ENCODE results near the gene CARD9.
A peak's percentile ranks its signal among the peaks of the same experiment; 100 is the strongest.
"Not testable (repeated sequence)": the region's sequence is repeated elsewhere in the genome, so short reads cannot be mapped to it uniquely, and the experiment has no call there.

CARD9 gene

GRCh38 chr9:136363106-136363948 is 10.1 kb downstream of the CARD9 start, which contains the start of gene DNLZ:
Gene DNLZ, minus strand, starts transcription at chr9:136363744. Its CDS starts 30 bp downstream, at chr9:136363714.
- DNase-seq: peak; percentile 96

DNA sequence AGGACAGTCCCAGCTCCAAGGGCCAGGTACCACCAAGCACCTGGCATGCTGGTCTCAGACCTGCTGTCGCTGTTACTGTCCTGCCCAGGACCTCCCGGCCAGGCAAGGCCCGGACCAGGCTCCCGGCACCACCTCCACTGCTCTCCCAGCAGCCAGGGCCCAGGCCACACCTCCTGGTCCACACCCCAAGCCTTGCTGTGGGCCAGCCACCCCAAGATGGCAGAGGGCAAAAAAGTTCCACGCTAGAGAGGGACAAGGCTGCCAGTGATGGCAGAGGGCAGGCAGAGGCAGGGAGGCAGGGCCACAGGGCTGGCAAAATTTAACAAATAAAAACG is 11.1 kb downstream of the CARD9 start:
- DNase-seq: no peak

DNA sequence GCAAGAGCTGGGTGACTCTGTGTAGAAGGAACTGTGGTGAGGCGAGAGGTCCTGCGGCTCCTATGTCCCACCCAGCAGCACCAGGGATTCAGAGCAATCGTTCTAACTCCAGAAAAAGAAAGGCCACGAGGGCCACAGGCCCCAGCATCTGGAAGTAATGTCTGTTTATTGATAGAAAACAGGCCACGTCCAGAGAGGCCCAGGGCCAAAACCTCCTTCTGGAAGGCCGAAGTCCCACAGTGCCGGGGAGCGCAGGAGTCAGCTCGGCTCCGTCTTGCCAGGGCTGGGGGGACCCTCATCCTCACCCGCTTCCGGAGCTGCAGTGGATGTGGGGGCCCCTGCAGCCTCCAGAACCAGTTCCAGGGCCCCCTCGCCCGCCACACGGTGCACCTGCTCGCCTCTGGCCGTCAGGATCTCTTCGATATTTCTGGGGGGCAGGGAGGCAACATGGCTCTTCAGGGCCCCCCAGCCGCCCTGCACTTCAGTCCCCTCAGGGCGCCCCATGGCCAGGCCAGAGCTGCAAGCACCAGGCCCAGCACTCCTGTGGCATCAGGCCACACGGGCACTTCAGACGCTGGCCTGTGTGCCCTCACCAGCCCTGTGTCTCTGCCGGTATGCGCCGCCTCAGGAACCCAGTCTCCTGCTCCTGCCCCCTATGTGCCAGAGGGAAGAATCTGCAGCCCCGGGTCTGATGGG is 11.6 kb downstream of the CARD9 start:
- no peak for DNase-seq

- DNase-seq: no peak
These were observed 12.3 kb downstream of the CARD9 start for GRCh38 chr9:136361047-136361753.

- no peak for DNase-seq
These were observed 13.4 kb downstream of the CARD9 start for GRCh38 chr9:136359774-136360718.

GRCh38 chr9:136358888-136359287 is 14.6 kb downstream of the CARD9 start:
- no peak for DNase-seq

DNA sequence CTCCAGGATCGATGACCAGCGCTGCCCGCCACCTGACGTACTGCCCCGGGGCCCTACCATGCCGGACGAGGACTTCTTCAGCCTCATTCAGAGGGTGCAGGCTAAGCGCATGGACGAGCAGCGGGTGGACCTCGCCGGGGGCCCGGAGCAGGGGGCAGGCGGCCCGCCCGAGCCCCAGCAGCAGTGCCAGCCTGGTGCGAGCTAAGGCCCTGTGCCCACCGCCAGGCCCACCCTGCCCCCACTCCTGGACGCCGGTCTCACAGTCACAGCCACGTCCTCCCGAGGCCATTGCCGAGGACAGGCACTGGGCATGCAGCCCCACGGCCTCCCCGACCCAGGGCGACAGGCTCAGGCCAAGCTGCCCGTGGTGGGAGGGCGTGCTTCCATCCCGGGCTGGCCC is 15.5 kb downstream of the CARD9 start:
- DNase-seq: no peak

DNA sequence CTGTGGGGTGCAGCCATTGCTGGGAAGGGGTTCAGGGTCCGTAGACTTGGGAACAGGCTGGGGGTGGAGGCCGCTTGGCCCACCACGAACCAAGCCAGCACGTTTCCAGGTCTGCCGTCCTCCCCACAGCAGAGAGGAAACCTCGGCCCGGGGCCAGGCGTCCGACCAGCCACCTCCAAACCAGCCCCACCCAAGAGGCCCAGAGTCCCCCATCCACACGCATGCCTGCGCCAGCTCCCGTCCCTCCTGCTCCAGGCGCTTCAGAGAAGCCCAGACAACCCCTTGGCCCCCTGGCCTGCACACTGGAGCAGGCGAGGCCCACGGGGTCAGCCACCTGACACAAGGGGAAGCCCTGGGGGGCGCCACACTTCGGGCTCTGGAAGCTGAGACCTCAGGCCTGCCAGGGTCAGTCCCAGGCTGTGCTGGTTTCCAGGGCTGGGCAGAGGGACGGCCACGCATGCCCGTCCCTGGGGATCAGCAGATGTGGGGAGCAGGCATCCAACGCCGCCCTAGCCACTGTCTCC is 16.2 kb downstream of the CARD9 start:
- DNase-seq: no peak

DNA sequence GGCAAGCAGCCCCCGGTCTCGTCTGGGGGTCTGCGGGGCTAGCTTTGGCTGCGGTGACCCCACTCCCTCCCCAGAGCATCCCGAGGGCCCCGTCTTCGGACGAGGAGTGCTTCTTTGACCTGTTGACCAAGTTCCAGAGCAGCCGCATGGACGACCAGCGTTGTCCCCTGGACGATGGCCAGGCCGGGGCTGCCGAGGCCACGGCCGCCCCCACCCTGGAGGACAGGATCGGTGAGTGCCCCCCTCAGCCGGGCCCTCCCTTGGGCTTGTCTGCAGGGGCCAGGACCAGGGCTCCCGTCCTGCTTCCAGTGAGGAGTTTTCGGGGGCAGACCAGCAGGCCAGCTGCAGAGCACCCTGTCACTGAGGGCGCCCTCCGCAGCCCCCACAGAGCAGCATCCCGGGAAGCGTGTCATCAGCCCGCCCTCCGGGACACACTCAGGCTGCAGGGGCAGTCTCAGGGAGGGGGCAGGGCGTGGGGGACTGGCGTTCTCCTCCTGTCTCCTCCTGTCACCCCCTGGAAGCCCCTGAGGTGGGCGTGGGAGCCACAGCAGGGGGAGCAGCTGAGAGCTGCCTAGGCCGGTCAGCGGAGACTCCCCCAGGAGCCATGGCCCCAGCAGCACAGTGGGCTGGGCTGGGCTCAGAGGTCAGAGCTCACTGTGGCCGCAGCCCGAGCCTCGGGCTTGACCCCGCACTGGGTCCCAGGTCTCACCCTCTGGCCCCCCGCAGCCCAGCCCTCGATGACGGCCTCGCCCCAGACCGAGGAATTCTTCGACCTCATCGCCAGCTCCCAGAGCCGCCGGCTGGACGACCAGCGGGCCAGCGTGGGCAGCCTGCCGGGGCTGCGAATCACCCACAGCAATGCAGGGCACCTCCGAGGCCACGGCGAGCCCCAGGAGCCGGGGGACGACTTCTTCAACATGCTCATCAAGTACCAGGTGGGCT is 17.6 kb downstream of the CARD9 start:
- DNase-seq: no peak

- DNase-seq: no peak
These were observed 18.8 kb downstream of the CARD9 start for GRCh38 chr9:136354592-136355085.

DNA sequence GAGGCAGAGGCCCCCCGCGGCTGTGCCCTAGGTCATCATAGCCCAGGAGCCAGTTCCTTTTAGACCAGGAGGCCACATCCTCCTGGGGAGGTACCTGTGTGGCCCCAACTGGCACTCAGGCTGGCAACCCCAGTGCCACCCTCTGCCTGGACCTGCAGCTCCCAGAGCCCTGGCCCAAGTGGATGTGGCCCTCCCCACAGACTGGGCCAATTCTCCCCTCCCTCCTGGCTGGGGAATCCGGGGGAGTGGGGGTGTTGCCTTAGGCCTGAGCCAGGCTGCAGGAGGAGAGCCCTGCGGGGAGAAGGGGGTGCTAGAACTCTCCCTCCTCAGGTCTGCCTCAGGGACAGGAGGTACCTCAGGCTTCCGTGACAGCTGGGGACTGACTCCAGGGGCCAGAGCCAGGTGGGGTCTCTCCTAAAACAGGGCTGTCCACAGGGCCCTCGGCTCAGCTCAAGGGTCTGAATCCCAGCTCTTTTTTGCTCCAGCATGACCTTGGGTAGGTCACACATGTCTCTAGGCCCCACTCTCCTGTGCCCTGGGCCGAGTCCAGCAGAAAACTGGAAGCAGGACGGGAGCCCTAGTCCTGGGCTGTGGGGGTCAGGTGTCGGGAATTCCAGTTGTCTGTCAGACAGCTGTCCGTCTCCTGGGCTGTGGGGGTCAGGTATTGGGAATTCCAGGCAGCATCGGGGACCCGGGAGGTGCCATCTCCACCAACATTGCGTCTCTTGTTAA is 19.5 kb downstream of the CARD9 start:
- no peak for DNase-seq

- no peak for DNase-seq
These were observed 20.4 kb downstream of the CARD9 start for GRCh38 chr9:136353088-136353487.

- DNase-seq: no peak
These were observed 20.8 kb downstream of the CARD9 start for GRCh38 chr9:136352682-136353081.

- not testable (repeated sequence) for DNase-seq
These were observed 21.6 kb downstream of the CARD9 start for GRCh38 chr9:136351868-136352267.

DNA sequence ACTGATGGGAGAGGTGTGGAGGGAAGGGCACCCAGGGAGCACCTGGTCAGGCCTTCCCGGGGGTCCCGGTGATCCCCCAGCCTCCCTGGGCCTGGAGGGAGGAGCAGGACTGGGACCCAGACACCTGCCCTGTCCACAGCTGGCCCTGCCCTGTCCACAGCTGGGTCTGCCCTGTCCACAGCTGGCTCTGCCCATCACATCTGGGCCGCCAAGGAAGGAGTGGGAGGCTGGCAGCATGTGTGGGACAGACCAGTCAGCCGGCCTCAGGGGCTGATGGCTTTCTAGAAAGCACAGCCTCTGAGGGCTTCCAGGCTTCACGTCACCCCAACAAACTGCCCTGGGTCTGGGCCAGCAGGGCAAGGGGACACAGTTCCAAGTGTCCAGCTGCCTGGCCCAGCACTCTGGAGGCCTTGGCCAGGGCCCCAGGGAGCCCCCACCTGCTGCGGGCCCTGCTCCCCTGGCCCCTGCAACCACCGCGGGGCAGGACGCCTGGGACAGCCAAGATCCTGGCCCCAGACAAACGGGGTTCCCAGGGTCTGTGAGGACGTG is 22.1 kb downstream of the CARD9 start:
- no peak for DNase-seq

DNA sequence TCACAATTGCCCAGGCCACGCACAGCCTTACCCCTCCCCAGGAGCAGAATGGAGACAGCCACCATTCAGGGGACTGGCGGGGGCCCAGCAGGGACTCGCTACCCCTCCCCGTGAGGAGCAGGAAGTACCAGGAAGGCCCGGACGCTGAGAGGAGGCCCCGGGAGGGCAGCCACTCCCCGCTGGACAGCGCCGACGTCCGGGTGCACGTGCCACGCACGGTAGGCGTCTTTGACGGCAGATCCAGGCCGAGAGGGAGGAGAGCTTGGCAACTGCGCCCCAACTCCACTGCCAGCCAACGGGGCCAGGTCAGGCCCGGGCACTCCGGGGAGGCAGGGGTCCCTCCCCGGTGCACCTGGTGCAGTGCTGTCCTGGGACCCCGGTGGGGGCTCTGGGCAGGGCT is 23.9 kb downstream of the CARD9 start:
- no peak for DNase-seq

DNA sequence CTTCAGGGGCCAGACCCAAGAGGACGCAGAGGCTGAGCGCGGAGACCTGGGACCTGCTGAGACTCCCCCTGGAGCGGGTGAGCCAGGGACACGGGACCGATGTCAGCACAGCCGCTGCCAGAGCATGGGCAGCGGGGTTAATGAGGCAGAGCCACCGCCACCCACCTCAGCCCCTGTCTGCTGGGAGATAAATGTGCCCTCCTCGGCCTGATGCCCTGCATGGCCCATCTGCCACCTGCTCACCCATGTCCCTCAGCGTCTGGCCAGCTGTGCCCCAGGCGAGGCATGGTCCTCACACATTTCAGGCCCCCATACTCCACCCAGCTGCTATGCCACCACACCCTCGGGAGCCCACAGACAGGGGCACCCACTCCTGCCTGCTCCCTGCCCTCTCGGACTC is 24.8 kb downstream of the CARD9 start:
- DNase-seq: no peak

DNA sequence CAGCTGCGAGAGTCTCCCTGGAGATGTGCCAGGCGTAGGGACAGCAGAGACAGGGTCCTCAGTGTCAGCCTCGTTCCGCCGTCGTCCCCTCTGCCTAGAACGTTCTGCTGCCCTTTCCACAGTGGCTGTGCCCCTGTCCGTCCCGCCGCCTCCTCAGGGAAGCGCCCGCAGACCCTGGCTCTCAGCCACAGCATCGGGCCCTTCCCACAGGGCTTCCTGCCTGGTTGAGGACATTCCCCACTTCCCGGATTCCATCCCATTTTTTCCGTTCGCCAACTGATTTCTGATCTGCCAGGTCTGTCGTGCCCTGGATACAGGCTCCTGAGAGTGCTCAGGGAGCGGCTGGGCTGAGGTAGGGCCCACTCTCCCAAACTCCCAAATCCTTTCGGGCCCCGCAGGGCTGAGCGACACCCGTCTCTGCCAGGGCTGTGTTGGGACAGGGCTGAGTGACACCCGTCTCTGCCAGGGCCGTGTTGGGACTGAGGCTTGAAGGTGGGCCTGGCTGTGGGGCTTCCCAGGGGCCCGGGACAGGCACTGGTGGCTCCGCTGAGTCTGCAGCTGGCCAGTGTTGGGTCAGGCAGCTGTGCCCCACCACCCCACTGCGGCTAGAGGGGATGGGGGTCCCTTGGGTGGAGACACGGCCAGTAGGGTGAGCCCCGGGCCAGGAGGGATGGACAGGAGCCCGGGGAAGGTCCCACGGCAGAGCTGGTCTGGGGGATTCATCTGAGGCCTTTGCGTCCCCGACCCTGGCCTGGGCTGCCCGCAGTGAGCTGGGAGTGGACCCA is 25.8 kb downstream of the CARD9 start:
- DNase-seq: no peak

GRCh38 chr9:136346927-136347465 is 26.5 kb downstream of the CARD9 start:
- DNase-seq: no peak
